ENCODE results near the gene UEVLD. TPM values are rescaled to one million over a fixed set of nuclear protein-coding genes. Genes with fewer than 3 reads are reported as not detected.

The UEVLD gene
- total and polyA plus RNA-seq, 2 donors (not counting 1 experiment from before 2014, with no cell fraction given): 6.3 to 12.8 TPM

DNA sequence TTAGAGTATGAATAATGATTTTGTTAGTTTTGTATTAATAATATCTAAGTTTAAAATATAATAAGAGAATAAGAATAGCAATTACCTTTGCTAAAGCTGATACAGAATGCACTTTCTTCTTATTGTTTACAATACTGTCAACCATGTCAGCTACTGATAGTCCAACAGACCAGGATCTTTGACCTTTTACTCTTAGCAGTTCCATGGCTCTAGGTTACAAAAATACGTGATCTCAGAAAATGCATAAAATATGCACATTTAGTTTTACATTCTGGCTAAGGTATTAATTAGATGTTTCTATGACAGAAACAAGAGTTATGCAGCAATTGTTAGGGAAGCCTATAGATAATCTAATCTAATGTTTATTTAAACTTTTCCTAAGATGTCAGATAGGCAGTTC, 54.3 kb downstream of the UEVLD start:
- Histone ChIP-seq H3K27ac (ENCODE audit: low read length in 2 of 2) (no peak overlapping the region), H3K9ac (ENCODE audit: low read length) (no peak overlapping the region), H4K20me1 (ENCODE audit: control insufficient read depth, insufficient read depth, low read length, poor library complexity, severe bottlenecking) (no peaks in the 10 kb centered on the region), H3K4me1 (ENCODE audit: control insufficient read depth in 2 of 2, insufficient read depth in 2 of 2, low read length in 2 of 2) (no peaks in the 10 kb centered on the region), H3K9me3 (ENCODE audit: control extremely low read depth in 1 of 3, control insufficient read depth in 2 of 3, insufficient read depth in 1 of 3, low read length in 2 of 3) (no peaks in the 10 kb centered on the region), H2AFZ (ENCODE audit: insufficient read depth, low read depth, low read length, poor library complexity, severe bottlenecking) (no peak overlapping the region), H3K27me3 (replicated peaks in 1 of 4; ENCODE audit: control extremely low read depth in 1 of 4, control insufficient read depth in 3 of 4, insufficient read depth in 4 of 4, low read length in 3 of 4) (no peaks in the 10 kb centered on the region), H3K4me2 (replicated peaks; ENCODE audit: low read depth, low read length, poor library complexity, severe bottlenecking) (no peak overlapping the region), H3K4me3 (ENCODE audit: control extremely low read depth in 1 of 5, extremely low read depth in 1 of 5, insufficient read depth in 1 of 5, low read depth in 2 of 5, low read length in 4 of 5) (no peak overlapping the region), H3K36me3 (replicated peaks in 1 of 2; ENCODE audit: control extremely low read depth in 1 of 2, control insufficient read depth in 1 of 2, extremely low read depth in 1 of 2, insufficient read depth in 2 of 2, low read length in 1 of 2) (peaks cover 3 to 5% of the 10 kb centered on the region in 2 experiments), H3K79me2 (ENCODE audit: control insufficient read depth, insufficient read depth, low read length) (no peaks in the 10 kb centered on the region)
- Mint-ChIP-seq H3K27ac (no peak overlapping the region), H3K27me3 (no peaks in the 10 kb centered on the region), H3K4me1 (no peaks in the 10 kb centered on the region), H3K9me3 (ENCODE audit: insufficient read depth) (no peaks in the 10 kb centered on the region), H3K4me3 (no peak overlapping the region)
- DNase-seq: no peak
- TF ChIP-seq, protein P1, sequence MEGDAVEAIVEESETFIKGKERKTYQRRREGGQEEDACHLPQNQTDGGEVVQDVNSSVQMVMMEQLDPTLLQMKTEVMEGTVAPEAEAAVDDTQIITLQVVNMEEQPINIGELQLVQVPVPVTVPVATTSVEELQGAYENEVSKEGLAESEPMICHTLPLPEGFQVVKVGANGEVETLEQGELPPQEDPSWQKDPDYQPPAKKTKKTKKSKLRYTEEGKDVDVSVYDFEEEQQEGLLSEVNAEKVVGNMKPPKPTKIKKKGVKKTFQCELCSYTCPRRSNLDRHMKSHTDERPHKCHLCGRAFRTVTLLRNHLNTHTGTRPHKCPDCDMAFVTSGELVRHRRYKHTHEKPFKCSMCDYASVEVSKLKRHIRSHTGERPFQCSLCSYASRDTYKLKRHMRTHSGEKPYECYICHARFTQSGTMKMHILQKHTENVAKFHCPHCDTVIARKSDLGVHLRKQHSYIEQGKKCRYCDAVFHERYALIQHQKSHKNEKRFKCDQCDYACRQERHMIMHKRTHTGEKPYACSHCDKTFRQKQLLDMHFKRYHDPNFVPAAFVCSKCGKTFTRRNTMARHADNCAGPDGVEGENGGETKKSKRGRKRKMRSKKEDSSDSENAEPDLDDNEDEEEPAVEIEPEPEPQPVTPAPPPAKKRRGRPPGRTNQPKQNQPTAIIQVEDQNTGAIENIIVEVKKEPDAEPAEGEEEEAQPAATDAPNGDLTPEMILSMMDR (IDR thresholded peaks at IDR 0.05): no peak
- no peak for TF ChIP-seq EZH2 (IDR thresholded peaks at IDR 0.05; ENCODE audit: borderline replicate concordance, insufficient read depth, low read depth, low read length, poor library complexity, severe bottlenecking)
- ChIA-PET POLR2A (no interaction called here), CTCF (no interaction called here)
- intact Hi-C loops (cut with micrococcal nuclease): no loop called here
- no peak for ATAC-seq (ENCODE audit: low read depth)
- WGBS (ENCODE audit: insufficient coverage): no CpG with 5 or more reads among the region's 1 CpG

DNA sequence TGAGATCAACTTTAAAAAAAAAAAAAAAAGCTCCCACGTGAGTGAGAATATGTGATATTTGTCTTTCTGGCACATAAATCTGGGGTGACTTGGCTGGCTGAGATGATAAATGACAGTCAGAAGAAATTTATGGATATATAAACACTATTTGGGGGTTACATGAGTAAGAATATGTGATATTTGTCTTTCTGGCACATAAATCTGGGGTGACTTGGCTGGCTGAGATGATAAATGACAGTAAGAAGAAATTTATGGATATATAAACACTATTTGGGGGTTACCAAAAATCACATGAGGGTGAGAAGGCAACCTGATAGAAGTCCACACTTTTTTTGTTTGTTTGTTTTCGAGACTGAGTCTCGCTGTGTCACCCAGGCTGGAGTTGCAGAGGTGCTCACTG, 55.2 kb downstream of the UEVLD start:
- no peaks in the 10 kb centered on the region for H3K4me1 Mint-ChIP-seq
- Histone ChIP-seq H3K4me3 (ENCODE audit: control extremely low read depth in 1 of 5, extremely low read depth in 1 of 5, insufficient read depth in 1 of 5, low read depth in 2 of 5, low read length in 4 of 5) (no peak overlapping the region), H4K20me1 (ENCODE audit: control insufficient read depth, insufficient read depth, low read length, poor library complexity, severe bottlenecking) (no peaks in the 10 kb centered on the region), H3K27ac (ENCODE audit: low read length in 2 of 2) (no peak overlapping the region), H3K4me2 (replicated peaks; ENCODE audit: low read depth, low read length, poor library complexity, severe bottlenecking) (no peak overlapping the region), H3K9me3 (ENCODE audit: control extremely low read depth in 1 of 3, control insufficient read depth in 2 of 3, insufficient read depth in 1 of 3, low read length in 2 of 3) (no peaks in the 10 kb centered on the region), H2AFZ (ENCODE audit: insufficient read depth, low read depth, low read length, poor library complexity, severe bottlenecking) (no peak overlapping the region), H3K27me3 (replicated peaks in 1 of 4; ENCODE audit: control extremely low read depth in 1 of 4, control insufficient read depth in 3 of 4, insufficient read depth in 4 of 4, low read length in 3 of 4) (no peaks in the 10 kb centered on the region), H3K4me1 (ENCODE audit: control insufficient read depth in 2 of 2, insufficient read depth in 2 of 2, low read length in 2 of 2) (no peaks in the 10 kb centered on the region), H3K36me3 (replicated peaks in 1 of 2; ENCODE audit: control extremely low read depth in 1 of 2, control insufficient read depth in 1 of 2, extremely low read depth in 1 of 2, insufficient read depth in 2 of 2, low read length in 1 of 2) (peaks cover 3 to 5% of the 10 kb centered on the region in 2 experiments), H3K9ac (ENCODE audit: low read length) (no peak overlapping the region), H3K79me2 (ENCODE audit: control insufficient read depth, insufficient read depth, low read length) (no peaks in the 10 kb centered on the region)
- ATAC-seq (ENCODE audit: low read depth) (no peak), DNase-seq (no peak)
- H3K27ac Mint-ChIP-seq: no peak overlapping the region
- no peaks in the 10 kb centered on the region for H3K9me3 Mint-ChIP-seq (ENCODE audit: insufficient read depth)
- 96% methylated on average over 3 of the region's 3 CpGs for WGBS (ENCODE audit: insufficient coverage)
- intact Hi-C loops (cut with micrococcal nuclease): no loop called here
- CTCF ChIA-PET: interaction anchor here (0.7 kb wide), 1 partner anchor 236 kb away, joined by 3 read pairs; no protein-coding TSS in a partner anchor
- H3K4me3 Mint-ChIP-seq: no peak overlapping the region
- no peaks in the 10 kb centered on the region for H3K27me3 Mint-ChIP-seq
- TF ChIP-seq, protein P1 (IDR thresholded peaks at IDR 0.05): no peak
- no peak for TF ChIP-seq EZH2 (IDR thresholded peaks at IDR 0.05; ENCODE audit: borderline replicate concordance, insufficient read depth, low read depth, low read length, poor library complexity, severe bottlenecking)
- POLR2A ChIA-PET: no interaction called here

Measured in B cell (primary cell).